ENCODE data around the gene NR6A1.

Gene NR6A1

GRCh38 chr9:124694414-124695279 lies 76.5 kb downstream of the NR6A1 start:
- Histone ChIP-seq H3K27ac (ENCODE audit: low read depth, low read length) (no peak overlapping the region), H3K36me3 (ENCODE audit: control insufficient read depth, low read length) (no peaks in the 10 kb centered on the region; the same call in 1 of the 2 replicates), H3F3A (ENCODE audit: control insufficient read depth, insufficient read depth) (peaks cover 9% of the 10 kb centered on the region; the same call in 1 of the 2 replicates), H3K9me2 (replicated peaks; ENCODE audit: control insufficient read depth, low read length) (no peaks in the 10 kb centered on the region), H3K9me3 (ENCODE audit: control insufficient read depth, insufficient read depth, low read length) (no peaks in the 10 kb centered on the region), H4K20me1 (ENCODE audit: control insufficient read depth, insufficient read depth, low read depth, low read length) (no peaks in the 10 kb centered on the region), H3K4me3 (ENCODE audit: low read length) (no peak overlapping the region), H3K27me3 (ENCODE audit: control insufficient read depth, low read length) (no peaks in the 10 kb centered on the region), H3K4me1 (ENCODE audit: control insufficient read depth, low read length) (no peaks in the 10 kb centered on the region), H3K79me2 (ENCODE audit: control insufficient read depth, low read length) (no peaks in the 10 kb centered on the region), H3K4me2 (ENCODE audit: low read length) (no peak overlapping the region)
- TF ChIP-seq EZH2phosphoT487 (IDR thresholded peaks at IDR 0.05; ENCODE audit: borderline replicate concordance, low read length): no peak
- TF ChIP-seq CTCF (IDR thresholded peaks at IDR 0.05; ENCODE audit: low read depth, low read length, poor library complexity, severe bottlenecking): no peak

- H3K4me2 ChIP-seq (ENCODE audit: low read length): no peak overlapping the region
- TF ChIP-seq CTCF (IDR thresholded peaks at IDR 0.05; ENCODE audit: low read depth, low read length, poor library complexity, severe bottlenecking) (no peak), EZH2phosphoT487 (IDR thresholded peaks at IDR 0.05; ENCODE audit: borderline replicate concordance, low read length) (no peak)
- no peaks in the 10 kb centered on the region for H3K27me3 ChIP-seq (ENCODE audit: control insufficient read depth, low read length)
- no peak overlapping the region for H3K4me3 ChIP-seq (ENCODE audit: low read length)
- no peaks in the 10 kb centered on the region for H3K9me3 ChIP-seq (ENCODE audit: control insufficient read depth, insufficient read depth, low read length)
- no peaks in the 10 kb centered on the region; the same call in 1 of the 2 replicates for H3K36me3 ChIP-seq (ENCODE audit: control insufficient read depth, low read length)
- no peaks in the 10 kb centered on the region for H4K20me1 ChIP-seq (ENCODE audit: control insufficient read depth, insufficient read depth, low read depth, low read length)
- H3F3A ChIP-seq (ENCODE audit: control insufficient read depth, insufficient read depth): peaks cover 9% of the 10 kb centered on the region; the same call in 1 of the 2 replicates
- H3K4me1 ChIP-seq (ENCODE audit: control insufficient read depth, low read length): no peaks in the 10 kb centered on the region
- H3K9me2 ChIP-seq (replicated peaks; ENCODE audit: control insufficient read depth, low read length): no peaks in the 10 kb centered on the region
- H3K79me2 ChIP-seq (ENCODE audit: control insufficient read depth, low read length): no peaks in the 10 kb centered on the region
- no peak overlapping the region for H3K27ac ChIP-seq (ENCODE audit: low read depth, low read length)
These were observed 77.7 kb downstream of the NR6A1 start for GRCh38 chr9:124693403-124693802.

DNA sequence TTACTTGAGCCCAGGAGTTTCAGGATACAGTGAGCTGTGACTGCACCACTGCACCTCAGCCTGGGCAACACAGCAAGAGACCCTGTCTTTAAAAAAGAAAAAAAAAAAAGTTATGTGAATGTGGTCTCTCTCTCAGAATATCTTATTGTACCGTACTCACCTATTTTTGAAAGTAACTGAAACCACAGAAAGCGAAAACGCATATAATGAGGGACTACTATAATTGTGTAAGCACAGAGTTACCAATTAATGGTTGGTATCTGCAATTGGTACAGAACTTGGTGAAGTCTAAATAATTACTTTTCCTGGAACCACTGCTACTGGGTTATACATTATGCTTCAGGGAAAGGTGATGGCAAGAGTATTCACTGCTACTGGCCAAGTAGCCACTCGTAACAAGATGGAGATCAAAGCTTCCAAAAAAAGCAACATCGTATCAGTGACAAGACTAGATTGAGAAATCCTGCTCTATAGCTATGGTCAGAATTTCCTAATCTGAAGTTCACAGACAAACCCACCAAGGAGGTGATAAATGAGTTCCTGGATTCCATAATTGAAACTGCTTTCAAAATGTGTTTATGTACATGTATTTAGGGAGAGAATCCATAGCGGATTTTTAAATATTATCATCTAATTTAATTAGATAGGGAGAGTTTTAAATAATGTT lies 82.7 kb downstream of the NR6A1 start:
- Histone ChIP-seq H3K36me3 (ENCODE audit: control insufficient read depth, low read length) (peaks cover 5% of the 10 kb centered on the region), H3K27ac (ENCODE audit: low read depth, low read length) (no peak overlapping the region), H3K27me3 (ENCODE audit: control insufficient read depth, low read length) (no peaks in the 10 kb centered on the region), H3K9me2 (replicated peaks; ENCODE audit: control insufficient read depth, low read length) (no peaks in the 10 kb centered on the region), H3K4me1 (ENCODE audit: control insufficient read depth, low read length) (no peaks in the 10 kb centered on the region), H3F3A (ENCODE audit: control insufficient read depth, insufficient read depth) (no peaks in the 10 kb centered on the region; the same call in 1 of the 2 replicates), H3K79me2 (ENCODE audit: control insufficient read depth, low read length) (peaks cover 3% of the 10 kb centered on the region; the same call in 1 of the 2 replicates), H3K4me2 (ENCODE audit: low read length) (no peak overlapping the region), H4K20me1 (ENCODE audit: control insufficient read depth, insufficient read depth, low read depth, low read length) (no peaks in the 10 kb centered on the region), H3K4me3 (ENCODE audit: low read length) (no peak overlapping the region), H3K9me3 (ENCODE audit: control insufficient read depth, insufficient read depth, low read length) (no peaks in the 10 kb centered on the region)
- no peak for TF ChIP-seq CTCF (IDR thresholded peaks at IDR 0.05; ENCODE audit: low read depth, low read length, poor library complexity, severe bottlenecking)
- TF ChIP-seq EZH2phosphoT487 (IDR thresholded peaks at IDR 0.05; ENCODE audit: borderline replicate concordance, low read length): no peak
